Measurements from ENCODE around the gene CLP1. TPM values are rescaled to one million over a fixed set of nuclear protein-coding genes. Genes with fewer than 3 reads are reported as not detected.
A peak's percentile ranks its signal among the peaks of the same experiment; 100 is the strongest.

CLP1 gene
- total and polyA plus RNA-seq, 10 of the 15 experiments (the other 5 are each of a cell fraction or from before 2014, with no cell fraction given) = 19.9 to 45.7 (median 27.8) TPM

- peak; percentile 24; the same call in 1 of the 2 replicates for TF ChIP-seq TBL1XR1 (IDR thresholded peaks at IDR 0.05; ENCODE audit: low read depth, low read length)
- TF ChIP-seq CBX3 (IDR thresholded peaks at IDR 0.05; ENCODE audit: borderline replicate concordance, low read depth) = no peak
- TF ChIP-seq, protein P1, sequence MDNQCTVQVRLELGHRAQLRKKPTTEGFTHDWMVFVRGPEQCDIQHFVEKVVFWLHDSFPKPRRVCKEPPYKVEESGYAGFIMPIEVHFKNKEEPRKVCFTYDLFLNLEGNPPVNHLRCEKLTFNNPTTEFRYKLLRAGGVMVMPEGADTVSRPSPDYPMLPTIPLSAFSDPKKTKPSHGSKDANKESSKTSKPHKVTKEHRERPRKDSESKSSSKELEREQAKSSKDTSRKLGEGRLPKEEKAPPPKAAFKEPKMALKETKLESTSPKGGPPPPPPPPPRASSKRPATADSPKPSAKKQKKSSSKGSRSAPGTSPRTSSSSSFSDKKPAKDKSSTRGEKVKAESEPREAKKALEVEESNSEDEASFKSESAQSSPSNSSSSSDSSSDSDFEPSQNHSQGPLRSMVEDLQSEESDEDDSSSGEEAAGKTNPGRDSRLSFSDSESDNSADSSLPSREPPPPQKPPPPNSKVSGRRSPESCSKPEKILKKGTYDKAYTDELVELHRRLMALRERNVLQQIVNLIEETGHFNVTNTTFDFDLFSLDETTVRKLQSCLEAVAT (IDR thresholded peaks at IDR 0.05) = no peak
- no peak for TF ChIP-seq EZH2 (IDR thresholded peaks at IDR 0.05; ENCODE audit: borderline replicate concordance, control insufficient read depth, low read depth, low read length)
- peak; percentile 80 for TF ChIP-seq POLR2AphosphoS5 (IDR thresholded peaks at IDR 0.05; ENCODE audit: low read length)
- TF ChIP-seq ESRRA (IDR thresholded peaks at IDR 0.05; ENCODE audit: low read length) = no peak
- peak; percentile 69; the same call in 1 of the 2 replicates for TF ChIP-seq MXI1 (IDR thresholded peaks at IDR 0.05; ENCODE audit: low read depth, low read length)
- no peak for TF ChIP-seq ZSCAN29 (IDR thresholded peaks at IDR 0.05)
- TF ChIP-seq HDAC2 (IDR thresholded peaks at IDR 0.05) = no peak
- TF ChIP-seq, protein P2, sequence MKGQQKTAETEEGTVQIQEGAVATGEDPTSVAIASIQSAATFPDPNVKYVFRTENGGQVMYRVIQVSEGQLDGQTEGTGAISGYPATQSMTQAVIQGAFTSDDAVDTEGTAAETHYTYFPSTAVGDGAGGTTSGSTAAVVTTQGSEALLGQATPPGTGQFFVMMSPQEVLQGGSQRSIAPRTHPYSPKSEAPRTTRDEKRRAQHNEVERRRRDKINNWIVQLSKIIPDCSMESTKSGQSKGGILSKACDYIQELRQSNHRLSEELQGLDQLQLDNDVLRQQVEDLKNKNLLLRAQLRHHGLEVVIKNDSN (IDR thresholded peaks at IDR 0.05; ENCODE audit: borderline replicate concordance, extremely low read length, insufficient read depth, low read depth, low read length) = peak; percentile 71
- no peak for TF ChIP-seq YBX1 (IDR thresholded peaks at IDR 0.05)
- TF ChIP-seq RCOR1 (conservative IDR thresholded peaks at IDR 0.05; ENCODE audit: low read depth, low read length) = peak; percentile 80; the same call in 1 of the 2 replicates
- TF ChIP-seq BHLHE40 (IDR thresholded peaks at IDR 0.05; ENCODE audit: borderline replicate concordance in 1 of 2, low read depth in 2 of 2, low read length in 1 of 2) = peak; percentile 78 to 89
- no peak for TF ChIP-seq BMI1 (IDR thresholded peaks at IDR 0.05; ENCODE audit: borderline replicate concordance)
- TF ChIP-seq E2F8 (IDR thresholded peaks at IDR 0.05; ENCODE audit: low read depth, partially characterized antibody) = no peak
- TF ChIP-seq ZNF207 (IDR thresholded peaks at IDR 0.05; ENCODE audit: borderline replicate concordance) = peak; percentile 80; the same call in 1 of the 2 replicates
- no peak for TF ChIP-seq MEF2B (IDR thresholded peaks at IDR 0.05; ENCODE audit: partially characterized antibody, poor library complexity, severe bottlenecking)
- TF ChIP-seq NFYB (IDR thresholded peaks at IDR 0.05; ENCODE audit: insufficient read depth, low read depth, low read length) = no peak
- TF ChIP-seq SUZ12 (IDR thresholded peaks at IDR 0.05; ENCODE audit: unreplicated experiment) = no peak
- TF ChIP-seq KAT2A (conservative IDR thresholded peaks at IDR 0.05; ENCODE audit: control insufficient read depth, low read depth, low read length) = no peak
- TF ChIP-seq FOS (IDR thresholded peaks at IDR 0.05; ENCODE audit: borderline replicate concordance, extremely low read depth, insufficient read length) = no peak
- no peak for TF ChIP-seq MTA3 (IDR thresholded peaks at IDR 0.05; ENCODE audit: borderline replicate concordance, low read length)
- no peak for TF ChIP-seq TCF3 (IDR thresholded peaks at IDR 0.05; ENCODE audit: borderline replicate concordance, insufficient read depth, low read depth, low read length)
Observed at GRCh38 chr11:57657194-57658022, at the start of gene CLP1 (continued).
